HG02759 (cell line): ENCODE data around the gene COL9A3.

Source experiments
- ATAC-seq: cut with Tn5 transposase; IDR thresholded peaks from one replicate; pipeline ENCODE4 v1.9.1; 2021; ENCODE audit warnings: mild to moderate bottlenecking, moderate library complexity; ENCODE audit not compliant: unreplicated experiment

The COL9A3 gene

DNA sequence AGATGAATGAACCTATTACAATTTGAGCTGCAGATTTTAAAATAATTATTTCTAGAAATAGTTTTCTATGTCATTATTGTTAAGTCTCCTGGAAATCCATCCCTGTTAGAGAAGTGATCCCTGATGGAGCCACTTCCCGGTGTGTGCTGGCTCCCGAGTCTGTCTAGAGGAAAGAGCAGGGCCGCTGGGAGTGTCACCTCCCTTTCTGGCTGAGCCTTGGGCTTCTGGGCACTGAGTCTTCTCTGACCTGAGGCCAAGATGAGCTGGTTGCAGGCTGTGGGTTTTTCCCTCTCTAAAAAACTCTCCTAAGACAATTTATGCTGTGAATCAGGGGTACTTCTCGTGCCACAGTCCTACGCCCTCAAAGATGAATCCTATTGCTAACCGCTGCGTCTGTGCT lies 73.6 kb downstream of the COL9A3 start:
- no peak for ATAC-seq
